Stimulated activated naive CD8-positive, alpha-beta T cell treated with anti-CD3 and anti-CD28 coated beads, Interleukin-15, Interleukin-2, amounts not matched to agents 100 ng/mL and 50 ng/mL, for 24 hours (primary cell): ENCODE data around the gene FOSL2.

Experiments
- H3K27ac Mint-ChIP-seq: one replicate; pipeline ENCODE4 v1.8.0; 2021; ENCODE audit warnings: mild to moderate bottlenecking, mixed read lengths
- H3K27me3 Mint-ChIP-seq: one replicate; pipeline ENCODE4 v1.8.0; 2021; ENCODE audit warnings: mixed read lengths
- H3K36me3 Mint-ChIP-seq: one replicate; pipeline ENCODE4 v1.8.0; 2021; ENCODE audit warnings: low read depth, mixed read lengths
- H3K4me1 Mint-ChIP-seq: one replicate; pipeline ENCODE4 v1.8.0; 2021; ENCODE audit warnings: low read depth, mixed read lengths
- H3K4me3 Mint-ChIP-seq: one replicate; pipeline ENCODE4 v1.8.0; 2021; ENCODE audit warnings: mild to moderate bottlenecking, mixed read lengths
- H3K9me3 Mint-ChIP-seq: one replicate; pipeline ENCODE4 v1.8.0; 2021; ENCODE audit warnings: mixed read lengths

FOSL2 gene

DNA sequence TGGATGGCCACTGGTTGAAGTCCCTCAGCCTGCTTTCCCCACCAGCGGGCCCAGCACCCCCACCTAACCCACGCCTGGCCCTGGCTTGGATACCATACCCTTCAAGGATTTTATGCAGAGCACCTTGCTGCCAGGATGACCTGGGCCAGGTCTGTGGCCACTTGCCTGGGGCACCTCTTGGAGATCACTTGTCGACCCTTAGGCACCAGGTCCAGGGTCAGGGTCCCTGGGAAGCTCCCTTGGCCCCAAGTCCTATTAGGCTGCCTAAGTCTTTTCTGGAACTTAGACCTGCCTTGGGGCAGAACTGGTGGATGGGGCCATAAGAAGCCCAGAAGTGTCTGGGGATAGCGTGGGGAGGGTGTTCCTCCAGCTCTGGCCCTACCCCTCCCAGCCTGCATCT is 39.1 kb downstream of the FOSL2 start:
- H3K4me3 Mint-ChIP-seq, result no peak overlapping the region
- H3K4me1 Mint-ChIP-seq, result peaks cover 29% of the 10 kb centered on the region
- H3K9me3 Mint-ChIP-seq, result peaks cover 4% of the 10 kb centered on the region
- H3K36me3 Mint-ChIP-seq, result no peaks in the 10 kb centered on the region
- no peaks in the 10 kb centered on the region for H3K27me3 Mint-ChIP-seq
- no peak overlapping the region for H3K27ac Mint-ChIP-seq

DNA sequence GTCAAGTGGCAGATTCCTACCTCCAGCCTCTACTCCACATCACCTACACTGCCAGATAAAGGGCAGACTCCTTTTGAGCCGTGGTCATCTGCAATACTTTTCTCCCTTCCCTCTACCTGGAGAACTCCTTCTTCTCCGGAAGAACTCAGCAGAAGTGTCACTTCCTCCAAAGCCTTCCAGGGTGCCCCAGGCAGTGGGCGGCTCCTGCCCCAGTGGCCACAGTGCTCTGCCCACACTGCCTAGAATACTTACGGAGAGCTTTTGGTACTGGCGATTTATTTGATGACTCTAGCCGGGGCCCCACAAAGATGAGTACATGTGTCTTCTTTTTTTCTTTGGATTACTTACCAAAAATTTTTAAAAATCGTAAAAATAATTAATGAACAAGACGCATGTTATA is 39.7 kb downstream of the FOSL2 start:
- no peaks in the 10 kb centered on the region for H3K27me3 Mint-ChIP-seq
- H3K4me1 Mint-ChIP-seq, result peaks cover 29% of the 10 kb centered on the region
- H3K27ac Mint-ChIP-seq, result no peak overlapping the region
- H3K4me3 Mint-ChIP-seq, result no peak overlapping the region
- H3K36me3 Mint-ChIP-seq, result no peaks in the 10 kb centered on the region
- peaks cover 4% of the 10 kb centered on the region for H3K9me3 Mint-ChIP-seq

- peaks cover 4% of the 10 kb centered on the region for H3K9me3 Mint-ChIP-seq
- no peaks in the 10 kb centered on the region for H3K36me3 Mint-ChIP-seq
- no peaks in the 10 kb centered on the region for H3K27me3 Mint-ChIP-seq
- H3K27ac Mint-ChIP-seq, result no peak overlapping the region
- H3K4me1 Mint-ChIP-seq, result peaks cover 31% of the 10 kb centered on the region
- H3K4me3 Mint-ChIP-seq, result no peak overlapping the region
Observed at GRCh38 chr2:28433215-28433614, 40.6 kb downstream of the FOSL2 start.

DNA sequence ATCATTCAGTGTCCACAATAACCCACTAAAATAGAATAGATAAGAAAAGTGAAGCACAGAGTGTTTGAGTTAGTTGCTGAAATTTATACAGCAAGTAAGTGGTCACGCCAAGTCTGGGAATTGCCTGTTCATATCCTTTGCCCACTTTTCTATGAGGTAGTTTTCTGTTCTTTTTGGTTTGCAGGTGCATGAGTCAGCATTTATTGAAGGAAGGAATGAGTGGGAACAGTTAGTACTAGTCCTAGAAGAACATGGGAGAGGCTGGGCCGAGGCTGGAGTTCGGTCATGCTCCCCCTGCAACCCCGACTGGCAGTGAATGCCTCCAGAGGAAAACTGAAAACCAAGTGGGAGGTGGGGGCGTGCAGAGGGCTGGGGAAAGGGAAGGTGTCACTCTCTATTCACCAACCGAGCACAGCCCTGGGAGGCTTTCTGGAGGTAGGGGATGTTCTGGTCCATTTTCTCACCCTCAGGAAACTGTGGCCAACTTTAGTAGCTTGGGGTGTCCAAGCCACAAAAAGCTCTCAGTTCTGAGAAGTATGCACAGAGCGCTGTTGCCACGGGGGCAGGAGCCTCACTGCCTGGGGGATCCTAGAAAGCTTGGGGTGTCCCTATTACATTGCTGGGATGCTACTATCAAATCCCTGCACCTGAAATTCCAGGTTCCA is 41.4 kb downstream of the FOSL2 start:
- no peak overlapping the region for H3K27ac Mint-ChIP-seq
- H3K4me3 Mint-ChIP-seq, result no peak overlapping the region
- peaks cover 4% of the 10 kb centered on the region for H3K9me3 Mint-ChIP-seq
- peaks cover 39% of the 10 kb centered on the region for H3K4me1 Mint-ChIP-seq
- no peaks in the 10 kb centered on the region for H3K36me3 Mint-ChIP-seq
- no peaks in the 10 kb centered on the region for H3K27me3 Mint-ChIP-seq

GRCh38 chr2:28434600-28434989 is 41.9 kb downstream of the FOSL2 start:
- H3K36me3 Mint-ChIP-seq, result no peaks in the 10 kb centered on the region
- no peaks in the 10 kb centered on the region for H3K27me3 Mint-ChIP-seq
- H3K9me3 Mint-ChIP-seq, result peaks cover 4% of the 10 kb centered on the region
- no peak overlapping the region for H3K4me3 Mint-ChIP-seq
- H3K27ac Mint-ChIP-seq, result no peak overlapping the region
- H3K4me1 Mint-ChIP-seq, result peaks cover 40% of the 10 kb centered on the region

GRCh38 chr2:28435241-28435640 is 42.6 kb downstream of the FOSL2 start:
- Mint-ChIP-seq H3K36me3 (no peaks in the 10 kb centered on the region), H3K4me3 (no peak overlapping the region), H3K9me3 (peaks cover 4% of the 10 kb centered on the region), H3K27me3 (no peaks in the 10 kb centered on the region), H3K4me1 (peaks cover 40% of the 10 kb centered on the region), H3K27ac (no peak overlapping the region)

DNA sequence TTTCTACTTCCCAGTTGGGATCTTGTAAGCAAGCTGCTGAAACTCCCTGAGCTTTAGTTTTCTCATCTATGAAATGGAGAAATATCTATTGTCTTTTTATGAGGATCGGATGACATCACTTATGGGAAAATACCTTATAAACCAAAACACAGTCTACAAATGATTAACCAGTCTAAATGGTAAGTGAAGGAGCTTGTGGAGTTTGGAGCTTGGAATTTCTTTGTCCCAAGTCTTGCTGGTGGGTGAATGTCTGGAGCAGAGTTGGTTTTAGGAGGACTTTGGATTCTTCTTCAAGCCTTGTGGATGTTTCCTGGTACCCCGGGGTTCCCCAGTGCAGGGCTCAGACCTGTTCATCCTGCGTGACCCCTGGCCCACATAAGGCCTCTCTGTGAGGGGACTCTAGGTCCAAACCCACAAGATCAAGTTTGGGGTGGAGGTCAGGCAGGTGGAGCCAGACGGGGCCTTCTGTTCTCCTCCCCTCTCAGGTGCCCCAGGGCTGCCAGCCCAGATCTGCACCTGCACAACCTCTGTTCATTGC is 43.2 kb downstream of the FOSL2 start:
- no peaks in the 10 kb centered on the region for H3K27me3 Mint-ChIP-seq
- H3K4me1 Mint-ChIP-seq, result peaks cover 35% of the 10 kb centered on the region
- no peak overlapping the region for H3K4me3 Mint-ChIP-seq
- H3K36me3 Mint-ChIP-seq, result no peaks in the 10 kb centered on the region
- no peak overlapping the region for H3K27ac Mint-ChIP-seq
- peaks cover 4% of the 10 kb centered on the region for H3K9me3 Mint-ChIP-seq

DNA sequence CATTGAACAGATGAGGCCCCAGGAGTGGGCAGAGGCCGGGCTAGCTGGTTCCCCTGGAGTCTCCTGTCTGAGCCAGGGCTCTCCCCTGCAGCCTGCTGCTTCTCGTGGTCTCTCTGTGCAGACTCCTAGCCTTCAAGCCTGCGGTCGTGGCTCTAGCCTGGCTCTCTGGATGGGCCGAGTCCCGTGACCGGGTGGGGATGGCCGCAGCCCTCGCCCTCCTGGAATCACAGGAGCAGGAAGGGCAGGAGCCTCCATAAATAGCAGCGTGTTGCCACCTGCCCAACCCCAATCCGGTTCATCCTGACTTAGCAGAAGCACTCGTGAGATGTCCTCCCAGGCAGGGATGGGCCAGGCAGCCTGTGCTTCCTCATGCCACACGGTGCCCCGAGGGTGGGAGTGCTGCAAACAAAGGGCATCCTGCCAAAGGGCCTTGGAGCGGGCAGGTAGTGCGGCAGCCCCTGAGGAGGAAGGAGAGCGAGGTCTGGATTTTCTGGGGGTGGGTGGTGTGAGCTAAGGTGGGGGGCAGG is 43.9 kb downstream of the FOSL2 start:
- no peak overlapping the region for H3K4me3 Mint-ChIP-seq

DNA sequence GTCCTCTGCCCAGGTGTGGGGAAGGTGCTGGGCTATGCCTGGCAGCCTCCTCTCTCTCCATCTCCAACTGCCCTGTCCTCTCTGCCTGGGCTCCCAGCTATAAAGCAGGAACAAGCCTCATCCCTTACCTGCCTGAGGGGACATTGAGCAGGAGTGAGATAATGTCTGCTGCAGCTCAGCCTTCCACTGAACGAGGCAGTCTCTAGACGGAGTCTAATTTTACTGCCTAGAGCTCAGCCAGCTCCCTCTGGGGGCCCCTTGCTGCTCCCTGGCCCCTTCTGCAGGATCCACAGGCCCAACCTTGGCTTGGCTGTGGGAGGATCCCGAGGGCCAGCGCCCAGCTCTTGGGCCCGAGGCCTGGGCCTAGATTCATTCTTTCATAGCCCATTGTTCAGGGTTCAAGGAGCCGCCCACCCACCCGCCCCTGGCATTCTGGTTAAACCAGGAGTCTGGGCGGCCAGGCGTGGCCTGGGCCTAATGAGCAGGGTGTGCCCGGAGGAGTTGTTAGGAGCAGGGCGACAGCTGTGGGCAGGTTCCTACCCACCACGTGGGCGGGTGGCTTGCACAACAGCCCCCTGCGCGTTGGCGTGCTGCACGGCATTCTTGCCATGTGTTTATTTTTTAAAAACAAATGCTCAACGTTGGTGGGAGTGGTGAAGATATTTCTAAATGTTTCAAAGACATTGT is 44.6 kb downstream of the FOSL2 start:
- peaks cover 4% of the 10 kb centered on the region for H3K9me3 Mint-ChIP-seq
- no peak overlapping the region for H3K27ac Mint-ChIP-seq

More for the DNA sequence above, 43.9 kb downstream of the FOSL2 start:
- no peak overlapping the region for H3K27ac Mint-ChIP-seq
- H3K27me3 Mint-ChIP-seq, result no peaks in the 10 kb centered on the region
- H3K4me1 Mint-ChIP-seq, result peaks cover 33% of the 10 kb centered on the region
- peaks cover 4% of the 10 kb centered on the region for H3K9me3 Mint-ChIP-seq
- H3K36me3 Mint-ChIP-seq, result no peaks in the 10 kb centered on the region

GRCh38 chr2:28437918-28438317 is 45.3 kb downstream of the FOSL2 start:
- Mint-ChIP-seq H3K4me1 (peaks cover 45% of the 10 kb centered on the region), H3K27ac (no peak overlapping the region), H3K9me3 (peaks cover 4% of the 10 kb centered on the region), H3K27me3 (peaks cover 4% of the 10 kb centered on the region), H3K36me3 (no peaks in the 10 kb centered on the region), H3K4me3 (no peak overlapping the region)

More for the DNA sequence above, 44.6 kb downstream of the FOSL2 start:
- H3K4me3 Mint-ChIP-seq, result no peak overlapping the region
- peaks cover 40% of the 10 kb centered on the region for H3K4me1 Mint-ChIP-seq
- no peaks in the 10 kb centered on the region for H3K36me3 Mint-ChIP-seq
- H3K27me3 Mint-ChIP-seq, result peaks cover 4% of the 10 kb centered on the region

- Mint-ChIP-seq H3K27ac (no peak overlapping the region), H3K4me1 (peaks cover 44% of the 10 kb centered on the region), H3K9me3 (peaks cover 5% of the 10 kb centered on the region), H3K4me3 (no peak overlapping the region), H3K36me3 (no peaks in the 10 kb centered on the region), H3K27me3 (peaks cover 4% of the 10 kb centered on the region)
Observed at GRCh38 chr2:28438532-28439063, 45.9 kb downstream of the FOSL2 start.

DNA sequence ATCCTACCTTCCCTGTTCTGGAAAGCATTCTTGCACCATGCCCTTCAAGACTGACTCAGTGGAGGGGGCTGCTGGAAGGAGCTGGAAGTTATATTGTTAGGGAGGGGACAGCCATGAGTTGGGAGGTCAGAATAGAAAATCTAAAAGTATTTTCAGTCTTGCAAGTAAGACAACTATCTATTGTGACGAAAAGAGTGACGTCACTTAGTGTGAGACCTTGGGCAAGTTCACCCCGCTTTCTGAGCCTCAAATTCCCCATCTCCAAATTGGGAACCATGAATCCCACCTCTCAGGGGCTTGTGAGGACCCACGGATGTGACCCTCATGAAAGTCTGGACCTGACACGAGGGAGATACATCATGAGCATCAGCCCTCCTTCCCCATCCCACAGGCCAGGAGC is 46.5 kb downstream of the FOSL2 start:
- Mint-ChIP-seq H3K27me3 (peaks cover 4% of the 10 kb centered on the region), H3K9me3 (peaks cover 3% of the 10 kb centered on the region), H3K4me3 (no peak overlapping the region), H3K36me3 (no peaks in the 10 kb centered on the region), H3K4me1 (peaks cover 39% of the 10 kb centered on the region), H3K27ac (no peak overlapping the region)

DNA sequence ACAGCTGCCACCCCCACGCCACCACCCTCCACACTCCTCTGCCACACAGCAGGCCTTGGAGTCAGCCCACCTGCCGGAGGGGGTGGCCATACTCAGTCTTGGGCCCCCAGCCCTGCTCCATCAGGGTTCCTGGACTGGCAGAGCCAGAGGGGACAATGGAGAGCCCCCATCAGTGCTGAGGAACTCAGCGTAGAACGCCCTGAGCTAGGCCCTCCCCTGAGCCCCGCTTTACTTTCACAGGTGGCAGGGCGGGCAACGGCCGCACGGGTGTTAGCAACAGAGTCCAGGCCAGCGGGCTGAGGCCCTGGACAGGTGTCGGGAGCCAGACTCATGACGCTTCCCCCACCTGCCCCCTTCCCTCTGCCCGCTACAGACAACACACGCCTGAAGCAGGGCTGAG is 47.1 kb downstream of the FOSL2 start:
- H3K27ac Mint-ChIP-seq, result no peak overlapping the region
- H3K27me3 Mint-ChIP-seq, result peaks cover 4% of the 10 kb centered on the region
- peaks cover 3% of the 10 kb centered on the region for H3K9me3 Mint-ChIP-seq
- H3K4me1 Mint-ChIP-seq, result peaks cover 39% of the 10 kb centered on the region
- H3K36me3 Mint-ChIP-seq, result no peaks in the 10 kb centered on the region
- H3K4me3 Mint-ChIP-seq, result no peak overlapping the region

GRCh38 chr2:28442328-28442727 is 49.7 kb downstream of the FOSL2 start:
- H3K9me3 Mint-ChIP-seq, result peaks cover 3% of the 10 kb centered on the region
- H3K4me1 Mint-ChIP-seq, result peaks cover 54% of the 10 kb centered on the region
- no peak overlapping the region for H3K27ac Mint-ChIP-seq
- H3K36me3 Mint-ChIP-seq, result no peaks in the 10 kb centered on the region
- H3K27me3 Mint-ChIP-seq, result peaks cover 4% of the 10 kb centered on the region
- H3K4me3 Mint-ChIP-seq, result no peak overlapping the region

DNA sequence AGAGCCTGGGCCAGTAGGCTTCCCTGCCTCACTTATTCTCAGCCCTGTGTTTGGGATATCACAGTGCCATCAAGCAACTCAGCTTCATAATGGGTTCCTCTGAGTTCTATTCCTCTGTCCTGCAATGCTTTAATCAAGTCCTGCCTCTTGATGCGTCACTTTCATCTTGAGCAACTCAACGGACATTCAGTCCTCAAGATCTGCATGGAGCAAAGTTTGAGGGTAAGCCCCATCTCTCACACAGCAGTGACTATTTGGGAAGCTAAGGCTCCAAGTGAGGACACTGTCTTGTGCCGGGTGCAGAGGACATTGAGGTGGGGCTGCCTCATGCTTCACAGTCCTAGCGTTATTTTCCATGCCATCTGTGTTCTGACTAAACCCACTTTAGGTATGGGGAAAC is 52.3 kb downstream of the FOSL2 start:
- Mint-ChIP-seq H3K27me3 (peaks cover 4% of the 10 kb centered on the region), H3K36me3 (no peaks in the 10 kb centered on the region), H3K4me1 (peaks cover 70% of the 10 kb centered on the region), H3K27ac (no peak overlapping the region), H3K9me3 (peaks cover 3% of the 10 kb centered on the region), H3K4me3 (no peak overlapping the region)
